ENCODE data around the gene TMEM178B. TPM values are rescaled to one million over a fixed set of nuclear protein-coding genes. Genes with fewer than 3 reads are reported as not detected.

TMEM178B gene
- polyA plus RNA-seq, 2 of the 4 experiments (the other 2 are of a cell fraction): 0.88 to 0.93 TPM

DNA sequence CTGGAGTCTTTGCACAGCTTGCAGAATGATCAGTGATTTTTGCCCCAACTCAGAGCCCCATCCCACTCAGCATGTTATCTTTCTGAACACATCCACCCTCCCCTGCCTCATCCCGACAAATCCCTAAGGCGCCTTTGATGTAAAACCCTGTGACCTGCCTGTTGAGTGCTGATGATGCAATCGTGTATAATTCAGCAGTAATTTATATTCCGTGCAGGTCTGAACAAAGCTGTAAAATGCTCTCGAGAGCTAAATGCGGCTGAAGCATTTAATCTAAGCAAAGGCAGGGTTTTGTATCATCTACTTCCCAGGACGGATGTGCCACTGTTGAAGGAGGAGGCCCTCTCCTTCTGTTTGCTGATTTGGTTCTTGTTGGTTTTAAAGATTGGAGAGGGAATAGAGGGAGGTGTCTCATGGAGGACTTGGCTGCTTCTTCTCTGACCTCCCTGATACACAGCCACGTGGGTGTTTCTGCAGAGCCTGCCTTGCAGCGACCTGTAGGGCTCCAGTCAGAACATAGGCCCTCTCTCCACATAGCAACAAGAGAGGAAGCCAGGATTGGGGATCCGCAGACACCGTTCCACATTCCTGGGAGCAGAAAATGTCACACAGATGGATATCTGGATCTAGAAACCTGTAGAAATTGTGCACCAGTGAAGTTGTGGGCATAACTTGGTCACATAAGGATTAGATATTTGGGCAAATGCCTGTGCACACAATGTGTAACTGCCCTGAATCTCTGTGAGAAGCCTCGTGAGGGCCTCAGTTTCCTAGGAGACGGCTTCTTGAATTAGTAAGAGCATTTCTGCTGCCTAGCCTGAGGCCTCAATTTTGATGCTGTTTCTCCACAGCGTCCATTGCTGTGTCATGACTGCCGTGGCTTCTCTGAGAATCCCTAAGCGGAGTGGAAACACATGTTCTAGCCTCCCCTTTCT lies 387.2 kb downstream of the TMEM178B start:
- FAIRE-seq (no peak), ATAC-seq (no peak), DNase-seq (ENCODE audit: low read depth in 1 of 2, low spot score in 1 of 2) (no peak)
- H3K27ac ChIP-seq: no peak overlapping the region
- H3K4me1 ChIP-seq: no peaks in the 10 kb centered on the region
- H3K9me3 ChIP-seq: 0 out of 3 replicates have a peak, but pooled peaks cover 4% of the 10 kb centered on the region
- 48% methylated on average over 16 of the region's 16 CpGs for WGBS (ENCODE audit: missing lambda C conversion rate)
- H3K4me2 ChIP-seq: no peak overlapping the region
- POLR2A ChIA-PET: no interaction called here
- TF ChIP-seq BHLHE40 (IDR thresholded peaks at IDR 0.05; ENCODE audit: low read depth, low read length): no peak
- TF ChIP-seq, protein P1, sequence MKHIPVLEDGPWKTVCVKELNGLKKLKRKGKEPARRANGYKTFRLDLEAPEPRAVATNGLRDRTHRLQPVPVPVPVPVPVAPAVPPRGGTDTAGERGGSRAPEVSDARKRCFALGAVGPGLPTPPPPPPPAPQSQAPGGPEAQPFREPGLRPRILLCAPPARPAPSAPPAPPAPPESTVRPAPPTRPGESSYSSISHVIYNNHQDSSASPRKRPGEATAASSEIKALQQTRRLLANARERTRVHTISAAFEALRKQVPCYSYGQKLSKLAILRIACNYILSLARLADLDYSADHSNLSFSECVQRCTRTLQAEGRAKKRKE (CRISPR knock-in tag; IDR thresholded peaks at IDR 0.05; ENCODE audit: low read depth): no peak
- no peak for TF ChIP-seq NPAS2 (CRISPR knock-in tag; IDR thresholded peaks at IDR 0.05; ENCODE audit: borderline replicate concordance)
- no peak for TF ChIP-seq HOXB5 (CRISPR knock-in tag; IDR thresholded peaks at IDR 0.05)
- TF ChIP-seq, protein P2, sequence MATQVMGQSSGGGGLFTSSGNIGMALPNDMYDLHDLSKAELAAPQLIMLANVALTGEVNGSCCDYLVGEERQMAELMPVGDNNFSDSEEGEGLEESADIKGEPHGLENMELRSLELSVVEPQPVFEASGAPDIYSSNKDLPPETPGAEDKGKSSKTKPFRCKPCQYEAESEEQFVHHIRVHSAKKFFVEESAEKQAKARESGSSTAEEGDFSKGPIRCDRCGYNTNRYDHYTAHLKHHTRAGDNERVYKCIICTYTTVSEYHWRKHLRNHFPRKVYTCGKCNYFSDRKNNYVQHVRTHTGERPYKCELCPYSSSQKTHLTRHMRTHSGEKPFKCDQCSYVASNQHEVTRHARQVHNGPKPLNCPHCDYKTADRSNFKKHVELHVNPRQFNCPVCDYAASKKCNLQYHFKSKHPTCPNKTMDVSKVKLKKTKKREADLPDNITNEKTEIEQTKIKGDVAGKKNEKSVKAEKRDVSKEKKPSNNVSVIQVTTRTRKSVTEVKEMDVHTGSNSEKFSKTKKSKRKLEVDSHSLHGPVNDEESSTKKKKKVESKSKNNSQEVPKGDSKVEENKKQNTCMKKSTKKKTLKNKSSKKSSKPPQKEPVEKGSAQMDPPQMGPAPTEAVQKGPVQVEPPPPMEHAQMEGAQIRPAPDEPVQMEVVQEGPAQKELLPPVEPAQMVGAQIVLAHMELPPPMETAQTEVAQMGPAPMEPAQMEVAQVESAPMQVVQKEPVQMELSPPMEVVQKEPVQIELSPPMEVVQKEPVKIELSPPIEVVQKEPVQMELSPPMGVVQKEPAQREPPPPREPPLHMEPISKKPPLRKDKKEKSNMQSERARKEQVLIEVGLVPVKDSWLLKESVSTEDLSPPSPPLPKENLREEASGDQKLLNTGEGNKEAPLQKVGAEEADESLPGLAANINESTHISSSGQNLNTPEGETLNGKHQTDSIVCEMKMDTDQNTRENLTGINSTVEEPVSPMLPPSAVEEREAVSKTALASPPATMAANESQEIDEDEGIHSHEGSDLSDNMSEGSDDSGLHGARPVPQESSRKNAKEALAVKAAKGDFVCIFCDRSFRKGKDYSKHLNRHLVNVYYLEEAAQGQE (IDR thresholded peaks at IDR 0.05): no peak
- CTCF ChIA-PET: no interaction called here
- no peak overlapping the region for H3K4me3 ChIP-seq

DNA sequence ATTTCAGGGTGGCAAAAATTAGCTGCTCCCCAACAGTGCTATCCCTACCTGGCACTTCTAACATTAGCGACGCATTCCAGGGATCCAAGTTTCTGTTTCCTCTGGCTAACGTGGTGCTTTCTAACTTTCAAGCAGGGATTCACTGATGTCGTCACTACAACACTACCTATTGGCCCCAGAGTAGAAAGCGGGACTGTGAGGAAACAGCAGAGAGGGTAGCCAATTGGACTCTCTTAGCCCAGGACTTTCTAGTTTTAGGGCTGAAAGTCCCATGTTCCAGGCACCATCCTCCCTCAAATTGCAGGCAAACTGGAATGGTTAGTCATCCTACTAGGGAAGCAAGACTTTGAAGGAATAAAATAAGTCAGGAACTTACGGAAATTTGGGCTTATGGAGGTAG lies 388.1 kb downstream of the TMEM178B start:
- DNase-seq (ENCODE audit: low read depth in 1 of 2, low spot score in 1 of 2): no peak
- H3K27ac ChIP-seq: no peak overlapping the region
- TF ChIP-seq, protein P3, sequence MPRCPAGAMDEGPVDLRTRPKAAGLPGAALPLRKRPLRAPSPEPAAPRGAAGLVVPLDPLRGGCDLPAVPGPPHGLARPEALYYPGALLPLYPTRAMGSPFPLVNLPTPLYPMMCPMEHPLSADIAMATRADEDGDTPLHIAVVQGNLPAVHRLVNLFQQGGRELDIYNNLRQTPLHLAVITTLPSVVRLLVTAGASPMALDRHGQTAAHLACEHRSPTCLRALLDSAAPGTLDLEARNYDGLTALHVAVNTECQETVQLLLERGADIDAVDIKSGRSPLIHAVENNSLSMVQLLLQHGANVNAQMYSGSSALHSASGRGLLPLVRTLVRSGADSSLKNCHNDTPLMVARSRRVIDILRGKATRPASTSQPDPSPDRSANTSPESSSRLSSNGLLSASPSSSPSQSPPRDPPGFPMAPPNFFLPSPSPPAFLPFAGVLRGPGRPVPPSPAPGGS (IDR thresholded peaks at IDR 0.05): no peak
- no peak for TF ChIP-seq CHD4 (IDR thresholded peaks at IDR 0.05; ENCODE audit: borderline replicate concordance)
- no peak for TF ChIP-seq ESRRA (IDR thresholded peaks at IDR 0.05; ENCODE audit: borderline replicate concordance, low read length)
- TF ChIP-seq CHD2 (IDR thresholded peaks at IDR 0.05; ENCODE audit: low read length, partially characterized antibody): no peak
- TF ChIP-seq RNF2 (IDR thresholded peaks at IDR 0.05; ENCODE audit: borderline replicate concordance, low read depth): no peak
- no peak for TF ChIP-seq HOXA7 (CRISPR knock-in tag; IDR thresholded peaks at IDR 0.05)
- TF ChIP-seq RAD21 (conservative IDR thresholded peaks at IDR 0.05 in 1 of 2, IDR thresholded peaks at IDR 0.05 in 1 of 2): no peak
- no peak for TF ChIP-seq GATA3 (IDR thresholded peaks at IDR 0.05; ENCODE audit: borderline replicate concordance)
- TF ChIP-seq JUN (IDR thresholded peaks at IDR 0.05): no peak
- H3K4me3 ChIP-seq: no peak overlapping the region
- CTCF ChIA-PET: no interaction called here
- no peaks in the 10 kb centered on the region for H3K4me1 ChIP-seq
- POLR2A ChIA-PET: no interaction called here
- ATAC-seq: no peak
- no peak for FAIRE-seq
- 53% methylated on average over 6 of the region's 6 CpGs for WGBS (ENCODE audit: missing lambda C conversion rate)
- 0 out of 3 replicates have a peak, but pooled peaks cover 4% of the 10 kb centered on the region for H3K9me3 ChIP-seq
- no peak overlapping the region for H3K4me2 ChIP-seq

DNA sequence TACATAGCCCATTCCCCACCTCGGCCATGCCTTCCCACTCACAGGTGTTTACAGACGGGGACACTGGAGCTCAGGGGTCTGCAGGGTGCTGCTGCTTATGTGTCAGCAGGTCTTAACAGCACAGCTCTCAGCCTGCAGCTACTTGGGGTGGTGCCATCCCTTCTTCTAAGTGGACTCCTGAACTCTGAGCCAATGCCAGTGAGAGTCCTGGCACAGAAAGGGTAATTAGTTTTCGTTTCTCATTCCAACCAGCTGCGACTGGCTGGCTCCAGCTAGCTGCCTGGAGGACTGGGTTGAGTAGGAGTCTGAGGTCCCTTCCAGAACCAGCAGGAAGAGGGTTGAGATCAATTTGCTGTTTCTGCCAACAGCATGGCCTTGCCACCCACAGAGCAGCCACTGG lies 389.1 kb downstream of the TMEM178B start:
- DNase-seq (ENCODE audit: low read depth in 1 of 2, low spot score in 1 of 2) (no peak), ATAC-seq (no peak), FAIRE-seq (no peak)
- Histone ChIP-seq H3K9me3 (0 out of 3 replicates have a peak, but pooled peaks cover 4% of the 10 kb centered on the region), H3K4me2 (no peak overlapping the region), H3K4me1 (no peaks in the 10 kb centered on the region), H3K4me3 (no peak overlapping the region), H3K27ac (no peak overlapping the region)
- ChIA-PET CTCF (interaction anchor here (0.6 to 1.8 kb wide), 2 partner anchors 11 to 1455 kb away, joined by 3 to 4 read pairs; no protein-coding TSS in a partner anchor), POLR2A (no interaction called here)
- WGBS (ENCODE audit: missing lambda C conversion rate): 9% methylated on average over 4 of the region's 4 CpGs
- no peak for TF ChIP-seq EHF (CRISPR knock-in tag; IDR thresholded peaks at IDR 0.05)
- no peak for TF ChIP-seq NR3C1 (IDR thresholded peaks at IDR 0.05)
- no peak for TF ChIP-seq MAZ (IDR thresholded peaks at IDR 0.05; ENCODE audit: borderline replicate concordance, low read depth, low read length)
- no peak for TF ChIP-seq EP300 (IDR thresholded peaks at IDR 0.05)
- no peak for TF ChIP-seq MAFK (IDR thresholded peaks at IDR 0.05; ENCODE audit: partially characterized antibody)
- TF ChIP-seq KDM5A (IDR thresholded peaks at IDR 0.05): no peak
- no peak for TF ChIP-seq HOXB13 (CRISPR knock-in tag; IDR thresholded peaks at IDR 0.05; ENCODE audit: low read depth)
- TF ChIP-seq CHD2 (IDR thresholded peaks at IDR 0.05; ENCODE audit: low read length, partially characterized antibody): no peak
- TF ChIP-seq, protein P4, sequence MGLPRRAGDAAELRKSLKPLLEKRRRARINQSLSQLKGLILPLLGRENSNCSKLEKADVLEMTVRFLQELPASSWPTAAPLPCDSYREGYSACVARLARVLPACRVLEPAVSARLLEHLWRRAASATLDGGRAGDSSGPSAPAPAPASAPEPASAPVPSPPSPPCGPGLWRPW (IDR thresholded peaks at IDR 0.05): no peak
- TF ChIP-seq JUNB (IDR thresholded peaks at IDR 0.05): no peak
- TF ChIP-seq, protein P5, sequence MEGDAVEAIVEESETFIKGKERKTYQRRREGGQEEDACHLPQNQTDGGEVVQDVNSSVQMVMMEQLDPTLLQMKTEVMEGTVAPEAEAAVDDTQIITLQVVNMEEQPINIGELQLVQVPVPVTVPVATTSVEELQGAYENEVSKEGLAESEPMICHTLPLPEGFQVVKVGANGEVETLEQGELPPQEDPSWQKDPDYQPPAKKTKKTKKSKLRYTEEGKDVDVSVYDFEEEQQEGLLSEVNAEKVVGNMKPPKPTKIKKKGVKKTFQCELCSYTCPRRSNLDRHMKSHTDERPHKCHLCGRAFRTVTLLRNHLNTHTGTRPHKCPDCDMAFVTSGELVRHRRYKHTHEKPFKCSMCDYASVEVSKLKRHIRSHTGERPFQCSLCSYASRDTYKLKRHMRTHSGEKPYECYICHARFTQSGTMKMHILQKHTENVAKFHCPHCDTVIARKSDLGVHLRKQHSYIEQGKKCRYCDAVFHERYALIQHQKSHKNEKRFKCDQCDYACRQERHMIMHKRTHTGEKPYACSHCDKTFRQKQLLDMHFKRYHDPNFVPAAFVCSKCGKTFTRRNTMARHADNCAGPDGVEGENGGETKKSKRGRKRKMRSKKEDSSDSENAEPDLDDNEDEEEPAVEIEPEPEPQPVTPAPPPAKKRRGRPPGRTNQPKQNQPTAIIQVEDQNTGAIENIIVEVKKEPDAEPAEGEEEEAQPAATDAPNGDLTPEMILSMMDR (IDR thresholded peaks at IDR 0.05): no peak
- TF ChIP-seq PHF8 (IDR thresholded peaks at IDR 0.05; ENCODE audit: borderline replicate concordance, low read depth): no peak

Data from A549 (cell line).